Tibial artery (tissue), 4 donors: ENCODE measurements around the gene PAX8.
A peak's percentile ranks its signal among the peaks of the same experiment; 100 is the strongest.

Experiments used
- DNase-seq, 2 donors: peaks; one replicate each; pipeline ENCODE4 v3.0.0-alpha.2; 2019
- H3K27ac ChIP-seq, 2 donors: fragments of 200-600 bp; sonication (generic) in 1 of 2; 1 replicate in 1 of 2; 2 replicates in 1 of 2; pipeline ENCODE4 v1.5.1; 2018 to 2019; ENCODE audit warnings: mild to moderate bottlenecking in 1 of 2
- H3K27me3 ChIP-seq, 2 donors: fragments of 200-600 bp; sonication (generic) in 1 of 2; one replicate each; pipeline versions ENCODE4 v1.5.1 to v1.6.0; 2016 to 2019
- H3K36me3 ChIP-seq, 3 donors: fragments of 200-600 bp; sonication (generic) in 2 of 3; one replicate each; pipeline ENCODE4 v1.5.1; 2016 to 2019; ENCODE audit warnings: mild to moderate bottlenecking in 2 of 3
- H3K4me1 ChIP-seq, 4 donors: fragments of 200-600 bp; sonication (generic) in 2 of 4; 1 replicate in 3 of 4; 2 replicates in 1 of 4; pipeline ENCODE4 v1.5.1; 2016 to 2019
- H3K4me3 ChIP-seq, 2 donors: fragments of 200-600 bp; sonication (generic) in 1 of 2; 1 replicate in 1 of 2; 2 replicates in 1 of 2; pipeline ENCODE4 v1.5.1; 2018 to 2019; ENCODE audit warnings: mild to moderate bottlenecking in 2 of 2
- H3K9me3 ChIP-seq, 3 donors: fragments of 200-600 bp; sonication (generic) in 1 of 3; one replicate each; pipeline ENCODE4 v1.5.1; 2016 to 2019
- intact Hi-C: fragments of 100-400 bp; cut with DNase I; formaldehyde crosslinking; loops from one replicate; pipeline ENCODE4 v1.15.0; 2023; ENCODE audit warnings: low total_unique reads
- TF ChIP-seq, protein P1 (sequence below), 2 experiments: fragments of 200-600 bp in 1 of 2; fragments of 450-650 bp in 1 of 2; IDR thresholded peaks; one replicate each; pipeline ENCODE4 v1.5.1; 2017 to 2019; ENCODE audit warnings: antibody characterized with exemption in 2 of 2, mild to moderate bottlenecking in 1 of 2, moderate library complexity in 1 of 2

The PAX8 gene

GRCh38 chr2:113214141-113214540, 64.6 kb downstream of the PAX8 start:
- Histone ChIP-seq H3K9me3 (no peaks in the 10 kb centered on the region), H3K4me3 (no peak overlapping the region), H3K36me3 (no peaks in the 10 kb centered on the region), H3K4me1 (peaks cover 0 to 21% (median 6%) of the 10 kb centered on the region in 4 donors), H3K27me3 (peaks cover 0 to 3% of the 10 kb centered on the region in 2 donors), H3K27ac (no peak overlapping the region)
- TF ChIP-seq, protein P1, sequence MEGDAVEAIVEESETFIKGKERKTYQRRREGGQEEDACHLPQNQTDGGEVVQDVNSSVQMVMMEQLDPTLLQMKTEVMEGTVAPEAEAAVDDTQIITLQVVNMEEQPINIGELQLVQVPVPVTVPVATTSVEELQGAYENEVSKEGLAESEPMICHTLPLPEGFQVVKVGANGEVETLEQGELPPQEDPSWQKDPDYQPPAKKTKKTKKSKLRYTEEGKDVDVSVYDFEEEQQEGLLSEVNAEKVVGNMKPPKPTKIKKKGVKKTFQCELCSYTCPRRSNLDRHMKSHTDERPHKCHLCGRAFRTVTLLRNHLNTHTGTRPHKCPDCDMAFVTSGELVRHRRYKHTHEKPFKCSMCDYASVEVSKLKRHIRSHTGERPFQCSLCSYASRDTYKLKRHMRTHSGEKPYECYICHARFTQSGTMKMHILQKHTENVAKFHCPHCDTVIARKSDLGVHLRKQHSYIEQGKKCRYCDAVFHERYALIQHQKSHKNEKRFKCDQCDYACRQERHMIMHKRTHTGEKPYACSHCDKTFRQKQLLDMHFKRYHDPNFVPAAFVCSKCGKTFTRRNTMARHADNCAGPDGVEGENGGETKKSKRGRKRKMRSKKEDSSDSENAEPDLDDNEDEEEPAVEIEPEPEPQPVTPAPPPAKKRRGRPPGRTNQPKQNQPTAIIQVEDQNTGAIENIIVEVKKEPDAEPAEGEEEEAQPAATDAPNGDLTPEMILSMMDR (IDR thresholded peaks at IDR 0.05): no peak
- intact Hi-C loops: no loop called here
- DNase-seq: peak in 1 of 2 donors; percentile 33

- Histone ChIP-seq H3K27me3 (peaks cover 0 to 3% of the 10 kb centered on the region in 2 donors), H3K4me1 (peaks cover 0 to 20% (median 6%) of the 10 kb centered on the region in 4 donors), H3K4me3 (no peak overlapping the region), H3K9me3 (no peaks in the 10 kb centered on the region), H3K27ac (no peak overlapping the region), H3K36me3 (no peaks in the 10 kb centered on the region)
- DNase-seq: peak in 1 of 2 donors; percentile 47
- TF ChIP-seq, protein P1 (IDR thresholded peaks at IDR 0.05): no peak
- intact Hi-C loops: no loop called here
Measured at GRCh38 chr2:113213061-113213930, 65.4 kb downstream of the PAX8 start.

DNA sequence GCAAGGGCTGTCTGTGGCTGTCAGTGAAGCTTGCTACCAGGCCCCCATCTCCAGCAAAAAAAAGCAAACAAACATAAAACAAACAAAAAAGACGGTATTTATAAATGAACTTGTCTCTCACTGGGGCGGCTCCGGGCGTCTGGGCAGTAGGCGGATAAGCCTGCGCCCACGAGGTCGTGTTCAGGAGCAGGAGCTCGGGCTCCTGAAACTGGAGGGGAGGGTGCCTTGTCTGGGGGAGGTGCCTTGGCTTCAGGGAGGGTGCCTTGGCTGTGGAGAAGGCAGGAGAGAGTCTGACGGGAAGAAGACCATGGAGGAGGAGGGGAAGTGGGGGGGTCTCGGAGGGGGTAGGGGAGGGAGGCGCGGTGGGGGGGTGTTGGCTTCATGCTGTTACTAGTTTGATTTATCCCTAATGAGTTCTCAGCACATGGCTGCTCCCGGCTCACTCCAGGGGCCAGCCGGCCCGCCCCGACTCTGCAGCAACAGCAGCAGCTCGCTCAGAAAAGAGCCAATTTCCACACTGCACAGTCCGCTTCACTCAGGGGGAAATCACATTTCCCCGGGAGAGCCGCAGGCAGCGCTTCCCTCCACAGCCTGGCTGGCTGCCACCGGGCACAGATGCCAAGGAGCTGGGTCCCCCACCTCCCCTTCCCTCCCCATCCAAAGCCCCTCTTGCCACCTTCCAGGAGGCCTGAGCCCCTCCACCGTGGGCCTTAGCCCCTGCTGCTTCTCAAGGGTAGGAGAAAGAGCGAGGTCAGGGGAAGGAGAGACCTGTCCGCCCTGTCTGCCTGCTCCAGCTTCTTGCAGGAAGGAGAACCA, 66.3 kb downstream of the PAX8 start:
- intact Hi-C loops: no loop called here
- no peaks in the 10 kb centered on the region for H3K9me3 ChIP-seq
- H3K36me3 ChIP-seq: no peaks in the 10 kb centered on the region
- peaks cover 0 to 13% (median 6%) of the 10 kb centered on the region in 4 donors for H3K4me1 ChIP-seq
- DNase-seq: peak; percentile 51 to 73
- H3K27ac ChIP-seq: no peak overlapping the region
- H3K4me3 ChIP-seq: no peak overlapping the region
- TF ChIP-seq, protein P1 (IDR thresholded peaks at IDR 0.05): no peak
- H3K27me3 ChIP-seq: peaks cover 0 to 3% of the 10 kb centered on the region in 2 donors

GRCh38 chr2:113211226-113212105, 67.3 kb downstream of the PAX8 start:
- H3K36me3 ChIP-seq: no peaks in the 10 kb centered on the region
- peak overlapping the region in 1 of 2 donors; percentile 21 for H3K27ac ChIP-seq
- no peak overlapping the region for H3K4me3 ChIP-seq
- DNase-seq: peak; percentile 41 to 59
- peaks cover 0 to 13% (median 6%) of the 10 kb centered on the region in 4 donors for H3K4me1 ChIP-seq
- intact Hi-C loops: no loop called here
- TF ChIP-seq, protein P1 (IDR thresholded peaks at IDR 0.05): no peak
- H3K9me3 ChIP-seq: no peaks in the 10 kb centered on the region
- H3K27me3 ChIP-seq: peaks cover 0 to 3% of the 10 kb centered on the region in 2 donors

DNA sequence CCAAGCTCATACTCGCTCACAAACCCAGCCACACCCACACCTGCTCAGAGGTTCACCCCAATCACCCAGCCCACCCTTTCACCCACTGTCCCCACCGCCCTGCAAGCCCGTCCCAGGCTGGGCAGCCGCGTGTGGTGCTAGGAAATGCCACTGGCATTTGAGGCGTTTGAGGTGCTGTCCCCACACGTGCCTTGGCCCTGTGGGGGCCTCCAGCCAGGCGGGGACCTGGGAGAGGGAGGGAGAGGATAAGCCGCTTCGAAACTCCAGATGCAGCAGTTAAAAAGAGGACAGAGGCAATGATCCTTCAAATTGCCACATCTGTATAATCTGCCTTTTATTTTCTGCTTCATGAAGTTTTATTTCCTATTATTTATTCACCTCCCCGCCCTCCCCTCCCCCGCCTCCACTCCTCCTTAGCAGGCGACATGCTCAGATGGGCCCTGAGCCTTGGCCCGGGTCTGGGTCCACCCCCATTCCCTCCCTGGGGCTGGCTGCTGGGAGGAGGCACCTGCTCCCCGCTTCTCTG, 69.0 kb downstream of the PAX8 start:
- TF ChIP-seq, protein P1 (IDR thresholded peaks at IDR 0.05): no peak
- DNase-seq: peak in 1 of 2 donors; percentile 53
- peaks cover 0 to 3% of the 10 kb centered on the region in 2 donors for H3K27me3 ChIP-seq
- intact Hi-C loops: no loop called here
- H3K27ac ChIP-seq: no peak overlapping the region
- peaks cover 0 to 13% (median 6%) of the 10 kb centered on the region in 4 donors for H3K4me1 ChIP-seq
- H3K4me3 ChIP-seq: no peak overlapping the region
- no peaks in the 10 kb centered on the region for H3K9me3 ChIP-seq
- no peaks in the 10 kb centered on the region for H3K36me3 ChIP-seq
